ENCODE data around the gene FITM2.

Gene FITM2

GRCh38 chr20:44279228-44279627 is 31.8 kb downstream of the FITM2 start:
- no peak for DNase-seq

DNA sequence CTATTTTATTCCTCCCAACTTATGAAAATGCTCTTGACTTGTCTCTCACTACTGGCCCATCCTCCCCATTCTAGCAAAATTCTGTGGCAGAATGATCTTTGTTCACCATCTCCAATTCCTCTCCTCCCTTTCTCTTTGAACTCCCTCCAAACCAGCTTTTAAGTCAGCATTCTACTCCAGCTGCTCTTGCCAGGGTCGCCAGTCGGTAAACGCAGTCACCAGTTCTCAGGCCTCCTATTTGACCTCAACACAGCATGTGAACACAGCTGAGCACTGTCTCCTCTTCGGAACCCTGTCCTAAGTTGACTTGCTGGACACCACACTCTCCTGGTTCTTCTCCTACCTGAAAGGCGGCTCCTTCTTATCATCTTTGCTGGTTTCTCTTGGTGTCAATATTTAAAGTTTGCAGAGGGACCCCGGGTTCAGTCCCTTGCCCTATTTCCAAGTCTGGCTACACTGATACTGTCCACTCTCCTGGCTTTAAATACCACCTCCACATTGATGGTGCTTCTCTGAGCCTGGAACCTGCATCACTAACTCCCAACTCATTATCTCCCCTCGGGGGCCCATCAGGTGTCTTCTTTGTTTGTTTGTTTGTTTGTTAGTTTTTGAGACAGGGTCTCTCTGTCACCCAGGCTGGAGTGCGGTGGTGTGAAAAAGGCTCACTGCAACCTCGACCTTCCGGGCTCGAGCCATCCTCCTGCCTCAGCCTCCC is 36.5 kb downstream of the FITM2 start:
- DNase-seq, result no peak

DNA sequence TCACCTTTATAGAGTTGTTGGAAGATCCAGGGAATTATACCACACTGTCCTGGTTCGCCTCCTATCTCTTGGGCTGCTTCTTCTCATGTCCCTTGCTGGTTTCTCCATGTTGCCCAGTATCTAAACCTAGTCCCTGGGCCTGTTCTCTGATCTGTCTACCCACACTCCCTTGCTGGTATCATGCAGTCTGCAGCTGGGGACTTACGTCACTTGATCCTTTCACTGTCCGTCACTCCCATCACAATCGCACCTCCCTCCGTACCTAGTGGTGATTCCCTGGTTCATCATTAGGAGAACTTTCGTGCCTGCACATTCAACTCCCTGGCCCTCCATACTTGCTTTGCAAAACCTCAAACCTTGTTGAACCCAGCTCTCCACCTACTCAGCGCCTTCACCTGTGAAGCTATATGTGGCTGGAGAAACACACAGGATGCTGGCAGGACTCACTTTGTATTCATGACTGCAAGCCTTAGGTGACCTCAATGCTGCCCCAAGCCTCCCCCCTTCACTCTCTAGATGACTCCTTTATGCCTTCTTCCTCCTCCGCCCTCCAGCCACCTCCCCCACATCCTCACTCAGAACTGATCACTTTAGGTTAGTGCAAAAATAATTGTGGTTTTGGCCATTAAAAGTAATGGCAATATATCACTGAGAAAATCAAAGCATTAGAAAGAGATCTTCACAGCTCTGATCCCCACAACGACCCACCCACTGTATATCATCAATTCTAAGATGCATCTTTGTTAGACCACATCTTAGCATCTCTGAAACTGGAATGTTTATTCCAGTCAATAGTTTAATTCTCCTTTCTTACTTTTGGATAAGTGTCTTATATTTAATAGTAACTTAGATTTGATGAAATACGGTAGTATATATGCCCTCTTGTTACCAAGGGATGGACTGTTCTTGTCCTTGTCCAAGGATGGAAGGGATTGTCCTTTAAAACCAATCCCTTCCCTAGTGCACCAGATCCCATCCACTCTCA is 37.5 kb downstream of the FITM2 start:
- no peak for DNase-seq

GRCh38 chr20:44271915-44272663 is 38.9 kb downstream of the FITM2 start:
- DNase-seq, result no peak

GRCh38 chr20:44268802-44269201 is 42.2 kb downstream of the FITM2 start:
- DNase-seq, result no peak

DNA sequence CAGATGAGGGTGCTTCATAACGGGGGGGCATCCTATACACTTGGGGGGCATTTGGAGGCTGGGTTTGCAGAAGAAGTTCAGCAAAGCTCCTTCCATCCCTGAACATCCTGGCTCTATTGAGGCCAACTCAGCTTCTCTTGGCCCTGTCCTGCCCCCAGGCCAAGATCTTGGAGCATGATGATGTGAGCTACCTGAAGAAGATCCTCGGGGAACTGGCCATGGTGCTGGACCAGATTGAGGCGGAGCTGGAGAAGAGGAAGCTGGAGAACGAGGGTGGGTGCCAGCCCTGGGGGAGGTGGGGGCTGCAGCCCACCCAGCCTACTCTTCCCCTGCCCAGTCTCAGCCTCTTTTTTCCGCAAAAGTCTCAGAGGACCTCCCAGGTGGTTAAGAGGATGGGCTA is 46.7 kb downstream of the FITM2 start:
- no peak for DNase-seq

GRCh38 chr20:44258226-44258890 is 52.6 kb downstream of the FITM2 start:
- no peak for DNase-seq

DNA sequence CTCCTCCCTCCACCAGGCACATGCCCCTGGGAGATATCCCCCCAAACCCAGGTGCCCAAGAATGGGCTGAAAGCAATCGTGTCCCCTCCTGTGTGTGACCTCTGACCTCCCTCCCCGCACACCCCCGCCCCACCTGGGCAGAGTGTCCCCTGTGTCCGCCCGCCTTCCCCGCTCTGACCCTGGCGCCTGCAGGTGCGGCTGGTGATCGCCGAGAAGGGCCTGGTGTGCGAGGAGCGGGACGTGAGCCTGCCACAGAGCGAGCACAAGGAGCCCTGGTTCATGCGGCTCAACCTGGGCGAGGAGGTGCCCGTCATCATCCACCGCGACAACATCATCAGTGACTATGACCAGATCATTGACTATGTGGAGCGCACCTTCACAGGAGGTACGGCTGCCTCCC is 54.0 kb downstream of the FITM2 start:
- no peak for DNase-seq

DNA sequence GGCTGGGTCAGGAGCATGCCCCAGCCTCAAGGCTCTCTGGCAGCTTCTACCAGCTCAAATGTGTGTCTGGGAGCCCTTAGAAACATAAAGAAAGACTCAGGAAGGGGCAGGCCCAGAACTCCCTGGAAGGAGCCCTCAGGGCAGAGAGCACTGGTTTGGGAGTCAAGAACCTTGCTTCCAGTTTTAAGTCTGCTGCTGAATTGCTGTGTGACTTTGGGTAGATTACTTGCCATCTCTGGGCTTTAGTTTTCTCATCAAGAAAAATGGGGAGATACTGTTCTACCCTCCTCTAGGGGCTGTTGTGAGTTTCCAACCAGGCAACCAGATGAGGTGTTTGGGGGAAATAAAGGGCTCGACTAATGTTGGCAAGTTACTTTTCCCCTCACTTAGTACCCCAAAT is 55.1 kb downstream of the FITM2 start:
- DNase-seq, result no peak

- DNase-seq, result no peak
Observed at GRCh38 chr20:44254073-44254472, 56.9 kb downstream of the FITM2 start.

DNA sequence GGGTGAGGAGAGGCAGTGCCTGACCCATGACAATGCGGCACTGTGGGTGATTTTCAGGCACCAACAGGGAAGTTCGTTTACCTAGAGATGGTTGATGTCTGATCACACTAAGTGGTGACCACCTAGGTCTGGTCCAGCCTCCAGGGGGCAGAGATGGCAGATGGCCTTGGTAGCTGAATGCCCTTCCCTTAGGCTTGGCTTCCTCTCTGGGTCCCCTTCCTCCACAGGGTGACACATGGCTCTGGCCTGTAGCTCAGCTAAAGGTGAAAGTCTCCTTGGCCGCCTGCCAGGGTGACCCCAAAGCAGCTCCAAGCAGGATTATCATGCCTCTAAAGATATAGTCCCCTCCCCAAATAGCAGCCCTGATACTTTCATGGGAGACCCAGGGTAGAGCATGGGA is 57.5 kb downstream of the FITM2 start:
- DNase-seq, result no peak
